HG03342 (cell line): ENCODE measurements around the gene STMP1.

Experiments used
- ATAC-seq: cut with Tn5 transposase; IDR thresholded peaks from one replicate; pipeline ENCODE4 v1.9.1; 2021; ENCODE audit warnings: mild to moderate bottlenecking, moderate library complexity; ENCODE audit not compliant: unreplicated experiment

The STMP1 gene

GRCh38 chr7:135693558-135693957 lies 31.2 kb downstream of the STMP1 start:
- ATAC-seq: no peak

GRCh38 chr7:135697276-135698049 lies 35.1 kb downstream of the STMP1 start:
- no peak for ATAC-seq

GRCh38 chr7:135704074-135704473 lies 41.8 kb downstream of the STMP1 start:
- no peak for ATAC-seq

- no peak for ATAC-seq
Measured at GRCh38 chr7:135704698-135705097, 42.4 kb downstream of the STMP1 start.

GRCh38 chr7:135706038-135706742 lies 43.9 kb downstream of the STMP1 start:
- no peak for ATAC-seq

- ATAC-seq: no peak
Measured at GRCh38 chr7:135706858-135707569, 44.7 kb downstream of the STMP1 start.

GRCh38 chr7:135707570-135707966 lies 45.3 kb downstream of the STMP1 start:
- ATAC-seq: no peak

GRCh38 chr7:135708041-135708440 lies 45.7 kb downstream of the STMP1 start:
- ATAC-seq: no peak

GRCh38 chr7:135709508-135709907 lies 47.2 kb downstream of the STMP1 start:
- no peak for ATAC-seq

GRCh38 chr7:135710417-135711138 lies 48.3 kb downstream of the STMP1 start:
- no peak for ATAC-seq

GRCh38 chr7:135711139-135711469 lies 48.8 kb downstream of the STMP1 start:
- no peak for ATAC-seq

GRCh38 chr7:135712182-135712782 lies 50.0 kb downstream of the STMP1 start:
- ATAC-seq: no peak

- ATAC-seq: no peak
Measured at GRCh38 chr7:135712796-135713195, 50.5 kb downstream of the STMP1 start.

GRCh38 chr7:135713836-135714470 lies 51.6 kb downstream of the STMP1 start:
- no peak for ATAC-seq

GRCh38 chr7:135714534-135715009 lies 52.3 kb downstream of the STMP1 start:
- no peak for ATAC-seq

GRCh38 chr7:135715055-135715522 lies 52.8 kb downstream of the STMP1 start:
- ATAC-seq: no peak

- ATAC-seq: no peak
Measured at GRCh38 chr7:135715673-135716072, 53.4 kb downstream of the STMP1 start.

- no peak for ATAC-seq
Measured at GRCh38 chr7:135716677-135717238, 54.4 kb downstream of the STMP1 start.

- no peak for ATAC-seq
Measured at GRCh38 chr7:135717693-135718092, 55.4 kb downstream of the STMP1 start.

GRCh38 chr7:135718219-135718618 lies 55.9 kb downstream of the STMP1 start:
- no peak for ATAC-seq
